IMR-90 (cell line): Measurements from ENCODE around the gene AS3MT.

Experiments
- BHLHE40 ChIP-seq: fragments of 150-350 bp; IDR thresholded peaks from 2 replicates; pipeline ENCODE4 v1.6.1; 2016; ENCODE audit warnings: mild to moderate bottlenecking, low read depth, low read length
- CEBPB ChIP-seq: IDR thresholded peaks from 2 replicates; pipeline ENCODE4 v1.6.1; 2012; ENCODE audit warnings: low read depth, low read length, improper control_type of control experiment
- CHD1 ChIP-seq: IDR thresholded peaks from 2 replicates; pipeline ENCODE4 v1.6.1; 2012; ENCODE audit warnings: low read depth, low read length, improper control_type of control experiment
- ELK1 ChIP-seq: fragments of 150-350 bp; IDR thresholded peaks from 2 replicates; pipeline ENCODE4 v1.6.1; 2016; ENCODE audit warnings: low read depth, mild to moderate bottlenecking, low read length, moderate library complexity, borderline replicate concordance
- FOS ChIP-seq: fragments of 150-350 bp; IDR thresholded peaks from 2 replicates; pipeline ENCODE4 v1.6.1; 2016; ENCODE audit warnings: low read depth, low read length
- MAZ ChIP-seq: IDR thresholded peaks from 2 replicates; pipeline ENCODE4 v1.6.1; 2012; ENCODE audit warnings: low read depth, mild to moderate bottlenecking, low read length, improper control_type of control experiment, moderate library complexity, borderline replicate concordance
- NFE2L2 ChIP-seq: fragments of 150-350 bp; IDR thresholded peaks from 2 replicates; pipeline ENCODE4 v1.6.1; 2016; ENCODE audit warnings: low read depth, mild to moderate bottlenecking, low read length
- POLR2A ChIP-seq: IDR thresholded peaks from 2 replicates; pipeline ENCODE4 v1.6.1; 2012; ENCODE audit warnings: mild to moderate bottlenecking, low read depth, low read length
- RFX5 ChIP-seq: IDR thresholded peaks from 2 replicates; pipeline ENCODE4 v1.8.0; 2012; ENCODE audit warnings: low read depth, mild to moderate bottlenecking, low read length, moderate library complexity
- SMC3 ChIP-seq: fragments of 150-350 bp; IDR thresholded peaks from 2 replicates; pipeline ENCODE4 v1.6.1; 2016; ENCODE audit warnings: low read depth, mild to moderate bottlenecking, antibody characterized with exemption, low read length, moderate library complexity
- TF ChIP-seq, protein P1 (sequence below): conservative IDR thresholded peaks from 2 replicates; pipeline ENCODE4 v1.5.1; 2012; ENCODE audit warnings: mild to moderate bottlenecking, low read depth, low read length, improper control_type of control experiment

DNA sequence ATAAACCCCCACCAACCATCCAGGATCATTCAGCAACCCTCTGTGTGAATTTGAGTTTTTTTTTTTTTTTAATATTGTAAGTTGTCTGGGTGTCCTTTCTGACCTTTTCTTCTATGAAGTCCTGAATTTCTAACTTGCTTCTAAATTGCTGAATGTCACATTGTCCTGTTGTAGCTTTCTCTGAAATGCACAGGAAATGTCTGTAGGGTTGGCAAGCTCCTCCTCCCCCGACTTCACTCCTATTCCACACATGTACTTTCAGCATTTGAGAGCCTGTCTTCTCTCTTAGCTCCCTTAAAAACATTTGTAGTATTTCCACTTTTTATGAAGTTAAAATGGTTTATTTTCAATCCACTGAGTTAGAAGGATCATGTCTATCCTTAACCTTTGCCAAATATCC, 45.5 kb downstream of the AS3MT start:
- TF ChIP-seq, protein P1, sequence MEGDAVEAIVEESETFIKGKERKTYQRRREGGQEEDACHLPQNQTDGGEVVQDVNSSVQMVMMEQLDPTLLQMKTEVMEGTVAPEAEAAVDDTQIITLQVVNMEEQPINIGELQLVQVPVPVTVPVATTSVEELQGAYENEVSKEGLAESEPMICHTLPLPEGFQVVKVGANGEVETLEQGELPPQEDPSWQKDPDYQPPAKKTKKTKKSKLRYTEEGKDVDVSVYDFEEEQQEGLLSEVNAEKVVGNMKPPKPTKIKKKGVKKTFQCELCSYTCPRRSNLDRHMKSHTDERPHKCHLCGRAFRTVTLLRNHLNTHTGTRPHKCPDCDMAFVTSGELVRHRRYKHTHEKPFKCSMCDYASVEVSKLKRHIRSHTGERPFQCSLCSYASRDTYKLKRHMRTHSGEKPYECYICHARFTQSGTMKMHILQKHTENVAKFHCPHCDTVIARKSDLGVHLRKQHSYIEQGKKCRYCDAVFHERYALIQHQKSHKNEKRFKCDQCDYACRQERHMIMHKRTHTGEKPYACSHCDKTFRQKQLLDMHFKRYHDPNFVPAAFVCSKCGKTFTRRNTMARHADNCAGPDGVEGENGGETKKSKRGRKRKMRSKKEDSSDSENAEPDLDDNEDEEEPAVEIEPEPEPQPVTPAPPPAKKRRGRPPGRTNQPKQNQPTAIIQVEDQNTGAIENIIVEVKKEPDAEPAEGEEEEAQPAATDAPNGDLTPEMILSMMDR: no peak
- no peak for TF ChIP-seq POLR2A
- TF ChIP-seq RFX5: no peak
- TF ChIP-seq CEBPB: no peak
- TF ChIP-seq SMC3: no peak
- no peak for TF ChIP-seq NFE2L2
- no peak for TF ChIP-seq FOS
- no peak for TF ChIP-seq ELK1
- no peak for TF ChIP-seq CHD1
- TF ChIP-seq BHLHE40: no peak
- TF ChIP-seq MAZ: no peak
